ENCODE data around the gene SPATA31C1. TPM values are rescaled to one million over a fixed set of nuclear protein-coding genes. Genes with fewer than 3 reads are reported as not detected.
A peak's percentile ranks its signal among the peaks of the same experiment; 100 is the strongest.

The SPATA31C1 gene
- total and polyA plus RNA-seq, 2 donors (not counting 1 experiment from before 2014, with no cell fraction given): not detected

GRCh38 chr9:87873607-87874303 is 44.0 kb upstream of the SPATA31C1 start:
- Histone ChIP-seq H3K79me2 (ENCODE audit: control insufficient read depth, insufficient read depth, low read length) (no peaks in the 10 kb centered on the region), H3K4me2 (ENCODE audit: extremely low read depth, insufficient read depth, low read length) (no peak overlapping the region), H3K27me3 (ENCODE audit: control insufficient read depth, insufficient read depth, low read length) (no peaks in the 10 kb centered on the region)

GRCh38 chr9:87874304-87874623 is 43.5 kb upstream of the SPATA31C1 start:
- no peak for TF ChIP-seq EZH2 (IDR thresholded peaks at IDR 0.05; ENCODE audit: low read length, missing control alignments)
- TF ChIP-seq CTCF (conservative IDR thresholded peaks at IDR 0.05 in 1 of 2, IDR thresholded peaks at IDR 0.05 in 1 of 2; ENCODE audit: low read depth in 1 of 2, low read length in 2 of 2): no peak
- Histone ChIP-seq H3K9ac (ENCODE audit: insufficient read depth, low read length) (no peak overlapping the region), H3K4me1 (ENCODE audit: control insufficient read depth, extremely low read depth, insufficient read depth, low read length) (peaks cover 3% of the 10 kb centered on the region), H3K4me2 (ENCODE audit: extremely low read depth, insufficient read depth, low read length) (no peak overlapping the region), H3K9me3 (ENCODE audit: control insufficient read depth, insufficient read depth, low read depth, low read length) (no peaks in the 10 kb centered on the region), H3K27ac (ENCODE audit: insufficient read depth, low read length) (no peak overlapping the region), H4K20me1 (ENCODE audit: control insufficient read depth, extremely low read depth, insufficient read depth, low read length) (no peaks in the 10 kb centered on the region), H3K36me3 (ENCODE audit: control insufficient read depth, insufficient read depth, low read length) (no peaks in the 10 kb centered on the region), H3K79me2 (ENCODE audit: control insufficient read depth, insufficient read depth, low read length) (no peaks in the 10 kb centered on the region), H3K27me3 (ENCODE audit: control insufficient read depth, insufficient read depth, low read length) (no peaks in the 10 kb centered on the region), H3K4me3 (replicated peaks in 1 of 4; ENCODE audit: control extremely low read depth in 1 of 4, insufficient read depth in 1 of 4, low read depth in 3 of 4, low read length in 4 of 4) (no peak overlapping the region), H2AFZ (ENCODE audit: low read length) (no peak overlapping the region)
- peak in 1 of 2 donors; percentile 43 for DNase-seq (ENCODE audit: low read depth in 2 of 2)

More at GRCh38 chr9:87873607-87874303, 44.0 kb upstream of the SPATA31C1 start:
- H3K9me3 ChIP-seq (ENCODE audit: control insufficient read depth, insufficient read depth, low read depth, low read length): no peaks in the 10 kb centered on the region
- peaks cover 3% of the 10 kb centered on the region for H3K4me1 ChIP-seq (ENCODE audit: control insufficient read depth, extremely low read depth, insufficient read depth, low read length)
- H2AFZ ChIP-seq (ENCODE audit: low read length): no peak overlapping the region
- H3K4me3 ChIP-seq (replicated peaks in 1 of 4; ENCODE audit: control extremely low read depth in 1 of 4, insufficient read depth in 1 of 4, low read depth in 3 of 4, low read length in 4 of 4): no peak overlapping the region
- no peak overlapping the region for H3K9ac ChIP-seq (ENCODE audit: insufficient read depth, low read length)
- H3K36me3 ChIP-seq (ENCODE audit: control insufficient read depth, insufficient read depth, low read length): no peaks in the 10 kb centered on the region
- no peak for DNase-seq (ENCODE audit: low read depth in 2 of 2)
- no peak overlapping the region for H3K27ac ChIP-seq (ENCODE audit: insufficient read depth, low read length)
- H4K20me1 ChIP-seq (ENCODE audit: control insufficient read depth, extremely low read depth, insufficient read depth, low read length): no peaks in the 10 kb centered on the region
- TF ChIP-seq EZH2 (IDR thresholded peaks at IDR 0.05; ENCODE audit: low read length, missing control alignments) (no peak), CTCF (conservative IDR thresholded peaks at IDR 0.05 in 1 of 2, IDR thresholded peaks at IDR 0.05 in 1 of 2; ENCODE audit: low read depth in 1 of 2, low read length in 2 of 2) (no peak)

- Histone ChIP-seq H3K79me2 (ENCODE audit: control insufficient read depth, insufficient read depth, low read length) (no peaks in the 10 kb centered on the region), H3K27ac (ENCODE audit: insufficient read depth, low read length) (no peak overlapping the region), H3K4me3 (replicated peaks in 1 of 4; ENCODE audit: control extremely low read depth in 1 of 4, insufficient read depth in 1 of 4, low read depth in 3 of 4, low read length in 4 of 4) (no peak overlapping the region), H3K36me3 (ENCODE audit: control insufficient read depth, insufficient read depth, low read length) (no peaks in the 10 kb centered on the region), H3K27me3 (ENCODE audit: control insufficient read depth, insufficient read depth, low read length) (no peaks in the 10 kb centered on the region), H4K20me1 (ENCODE audit: control insufficient read depth, extremely low read depth, insufficient read depth, low read length) (no peaks in the 10 kb centered on the region), H3K4me1 (ENCODE audit: control insufficient read depth, extremely low read depth, insufficient read depth, low read length) (peaks cover 3% of the 10 kb centered on the region), H3K9me3 (ENCODE audit: control insufficient read depth, insufficient read depth, low read depth, low read length) (no peaks in the 10 kb centered on the region), H3K9ac (ENCODE audit: insufficient read depth, low read length) (no peak overlapping the region), H3K4me2 (ENCODE audit: extremely low read depth, insufficient read depth, low read length) (no peak overlapping the region), H2AFZ (ENCODE audit: low read length) (no peak overlapping the region)
- TF ChIP-seq EZH2 (IDR thresholded peaks at IDR 0.05; ENCODE audit: low read length, missing control alignments) (no peak), CTCF (conservative IDR thresholded peaks at IDR 0.05 in 1 of 2, IDR thresholded peaks at IDR 0.05 in 1 of 2; ENCODE audit: low read depth in 1 of 2, low read length in 2 of 2) (no peak)
- DNase-seq (ENCODE audit: low read depth in 2 of 2): no peak
These were observed 42.7 kb upstream of the SPATA31C1 start for GRCh38 chr9:87875060-87875459.

Measured in fibroblast of lung (primary cell).